ENCODE data around the gene C3orf22.
"Not testable (repeated sequence)": the region's sequence is repeated elsewhere in the genome, so short reads cannot be mapped to it uniquely, and the experiment has no call there.

Gene C3orf22

DNA sequence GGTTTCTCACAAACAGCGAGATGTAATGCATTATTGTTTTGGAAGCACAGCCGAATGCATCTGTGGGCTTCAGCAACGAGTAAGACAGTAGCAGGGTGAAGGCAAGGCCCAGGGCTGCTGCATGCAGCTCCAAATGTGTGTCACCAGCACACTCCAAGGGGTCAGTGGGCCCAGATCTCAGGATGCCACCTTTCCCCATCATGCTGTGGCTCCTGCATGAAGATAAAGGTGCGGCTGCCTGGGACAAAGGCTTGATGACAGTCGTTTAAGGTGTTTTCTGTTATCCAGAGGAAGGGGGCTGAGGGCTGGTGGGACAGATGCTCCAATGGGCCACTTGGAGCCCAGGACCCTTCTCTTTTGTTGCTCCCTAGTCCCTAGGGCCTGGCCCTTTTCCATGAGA lies 13.2 kb downstream of the C3orf22 start:
- peak in 4 of 10 donors; percentile 2 to 44 (median 24) for DNase-seq
- intact Hi-C loops (cut with DNase I) = no loop called here

- peak in 8 of 10 donors; percentile 2 to 57 (median 10) for DNase-seq
- intact Hi-C loops (cut with DNase I) = no loop called here
Observed at GRCh38 chr3:126544596-126545281, 14.0 kb downstream of the C3orf22 start.

DNA sequence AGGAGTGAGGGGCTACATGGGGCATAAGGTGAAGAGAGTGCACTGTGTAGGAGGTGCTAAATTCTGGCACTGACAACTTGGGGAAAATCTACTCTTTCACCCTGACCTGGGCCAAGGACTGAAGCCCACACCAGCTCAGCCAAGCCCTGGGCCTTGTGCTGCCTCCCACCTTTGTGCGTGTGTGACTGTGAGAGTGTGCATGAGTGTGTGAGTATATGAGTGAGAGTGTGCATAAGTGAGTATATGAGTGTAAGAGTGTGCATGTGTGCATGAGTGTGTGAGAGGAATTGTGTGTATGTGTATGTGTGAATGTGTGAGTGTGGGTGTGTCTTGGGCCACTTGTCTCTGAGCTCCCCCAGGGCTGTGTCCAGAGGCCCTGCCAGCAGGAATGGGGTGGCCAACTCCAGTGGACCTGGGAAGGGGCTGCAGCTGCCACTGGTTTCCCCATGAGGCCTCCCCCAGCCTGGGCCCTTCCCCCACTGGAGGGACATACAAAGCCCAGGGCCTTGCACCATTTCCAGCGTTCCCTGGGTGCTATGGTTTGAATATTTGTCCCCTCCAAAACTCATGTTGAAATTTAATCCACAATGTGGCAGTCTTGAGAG lies 15.2 kb downstream of the C3orf22 start:
- intact Hi-C loops (cut with DNase I) = no loop called here
- peak in 3 of 10 donors; percentile 3 to 72 (median 67) for DNase-seq

GRCh38 chr3:126542340-126543241 lies 16.1 kb downstream of the C3orf22 start:
- DNase-seq = peak in 7 of 10 donors; percentile 0 to 58 (median 8)
- intact Hi-C loops (cut with DNase I) = no loop called here

DNA sequence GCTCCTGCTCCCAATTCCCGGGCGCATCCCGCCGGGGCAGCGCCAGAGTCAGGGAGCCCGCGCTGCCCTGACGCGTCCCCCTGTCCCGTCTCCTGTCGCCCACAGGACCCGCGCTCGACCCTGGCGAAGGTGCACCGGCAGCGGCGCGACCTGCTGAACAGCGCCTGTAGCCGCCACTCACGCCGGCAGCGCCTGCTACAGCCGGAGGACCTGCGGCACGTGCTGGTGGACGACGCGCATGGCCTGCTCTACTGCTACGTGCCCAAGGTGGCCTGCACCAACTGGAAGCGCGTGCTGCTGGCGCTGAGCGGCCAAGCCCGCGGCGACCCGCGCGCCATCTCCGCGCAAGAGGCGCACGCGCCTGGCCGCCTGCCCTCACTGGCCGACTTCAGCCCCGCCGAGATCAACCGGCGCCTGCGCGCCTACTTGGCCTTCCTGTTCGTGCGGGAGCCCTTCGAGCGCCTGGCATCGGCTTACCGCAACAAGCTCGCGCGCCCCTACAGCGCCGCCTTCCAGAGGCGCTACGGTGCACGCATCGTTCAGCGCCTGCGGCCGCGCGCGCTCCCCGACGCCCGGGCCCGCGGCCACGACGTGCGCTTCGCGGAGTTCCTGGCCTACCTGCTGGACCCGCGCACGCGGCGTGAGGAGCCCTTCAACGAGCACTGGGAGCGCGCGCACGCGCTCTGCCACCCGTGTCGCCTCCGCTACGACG lies 16.9 kb downstream of the C3orf22 start:
- peak in 7 of 10 donors; percentile 3 to 84 (median 6) for DNase-seq
- intact Hi-C loops (cut with DNase I) = no loop called here

GRCh38 chr3:126540951-126541627 lies 17.6 kb downstream of the C3orf22 start:
- intact Hi-C loops (cut with DNase I) = no loop called here
- DNase-seq = peak in 7 of 10 donors; percentile 2 to 30 (median 5)

GRCh38 chr3:126540342-126540849 lies 18.3 kb downstream of the C3orf22 start:
- peak in 6 of 10 donors; percentile 1 to 25 (median 8) for DNase-seq
- intact Hi-C loops (cut with DNase I) = no loop called here

DNA sequence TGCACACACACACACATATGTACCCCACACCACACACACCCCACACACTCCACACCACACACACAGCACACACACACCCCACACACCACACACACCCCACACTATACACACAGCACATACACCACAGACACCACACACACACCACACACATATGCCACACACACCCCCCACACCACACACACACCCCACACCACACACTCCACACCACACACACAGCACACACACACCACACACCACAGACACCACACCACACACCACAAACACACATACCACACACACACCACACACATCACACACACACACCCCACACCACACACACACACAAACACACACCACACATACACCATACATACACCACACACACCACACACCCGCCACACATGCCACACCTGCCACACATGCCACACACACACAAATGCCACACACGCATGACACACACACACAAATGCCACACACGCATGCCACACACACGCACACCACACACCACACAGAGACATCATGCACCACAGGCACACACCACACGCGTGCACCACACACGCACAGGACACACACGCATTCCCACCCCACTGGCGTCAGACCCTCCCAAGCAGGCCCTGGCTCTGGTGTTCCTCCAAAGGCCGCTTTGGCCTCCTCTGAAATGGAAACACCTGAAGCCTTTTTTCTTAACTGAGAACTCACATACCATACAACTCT lies 19.0 kb downstream of the C3orf22 start:
- intact Hi-C loops (cut with DNase I) = no loop called here
- DNase-seq = peak in 5 of 10 donors; percentile 3 to 27 (median 5)

GRCh38 chr3:126538966-126539365 lies 19.8 kb downstream of the C3orf22 start:
- intact Hi-C loops (cut with DNase I) = no loop called here
- peak in 2 of 10 donors; percentile 2 to 14 for DNase-seq

DNA sequence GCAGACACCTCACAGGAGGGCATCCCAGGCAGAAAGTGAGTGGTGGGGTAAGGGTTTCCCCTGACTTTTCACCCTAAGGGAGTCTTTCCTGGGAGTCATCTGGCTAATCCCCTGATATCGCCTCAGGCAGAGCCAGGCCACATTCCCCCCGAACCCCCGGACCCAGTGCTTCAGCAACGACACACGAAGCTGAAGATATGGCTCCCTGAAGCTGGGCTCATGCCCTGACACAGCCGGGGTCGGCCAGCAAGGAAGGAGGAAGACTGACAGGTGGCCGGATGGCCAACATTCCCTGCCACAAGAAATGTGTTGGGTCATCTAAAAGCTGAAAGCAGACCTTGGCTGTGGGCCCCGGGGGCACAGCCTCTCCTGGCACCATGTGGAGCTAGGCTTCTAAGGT lies 20.4 kb downstream of the C3orf22 start:
- DNase-seq = peak in 6 of 10 donors; percentile 3 to 77 (median 6)
- intact Hi-C loops (cut with DNase I) = no loop called here

GRCh38 chr3:126537730-126538281 lies 20.9 kb downstream of the C3orf22 start:
- peak in 6 of 10 donors; percentile 1 to 69 (median 8) for DNase-seq
- intact Hi-C loops (cut with DNase I) = no loop called here

- DNase-seq = peak in 5 of 10 donors; percentile 4 to 57 (median 10)
- intact Hi-C loops (cut with DNase I) = no loop called here
Observed at GRCh38 chr3:126537116-126537729, 21.5 kb downstream of the C3orf22 start.

- peak in 5 of 10 donors; percentile 7 to 68 (median 18) for DNase-seq
- intact Hi-C loops (cut with DNase I) = no loop called here
Observed at GRCh38 chr3:126536126-126536525, 22.6 kb downstream of the C3orf22 start.

- DNase-seq = peak in 5 of 10 donors; percentile 4 to 55 (median 13)
- intact Hi-C loops (cut with DNase I) = no loop called here
Observed at GRCh38 chr3:126535636-126536035, 23.1 kb downstream of the C3orf22 start.

- peak in 4 of 10 donors; percentile 9 to 57 (median 29) for DNase-seq
- intact Hi-C loops (cut with DNase I) = not testable (repeated sequence)
Observed at GRCh38 chr3:126534716-126535115, 24.0 kb downstream of the C3orf22 start.

DNA sequence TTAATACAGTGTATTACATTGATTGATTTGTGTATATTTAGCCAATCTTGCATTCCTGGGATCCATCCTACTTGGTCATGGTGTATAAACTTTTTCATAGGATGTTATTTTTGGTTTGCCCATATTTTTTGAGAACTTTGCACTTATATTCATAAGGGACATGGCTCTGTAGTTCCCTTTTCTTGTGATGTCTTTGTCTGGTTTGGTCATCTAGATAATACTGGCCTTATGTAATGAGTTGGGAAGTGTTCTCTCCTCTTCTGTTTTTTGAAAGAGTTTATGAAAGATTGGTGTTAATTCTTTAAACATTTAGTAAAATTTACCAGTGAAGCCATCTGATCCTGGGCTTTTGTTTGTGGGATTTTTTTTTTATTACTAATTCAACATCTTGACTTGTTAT lies 25.2 kb downstream of the C3orf22 start:
- no peak for DNase-seq
- intact Hi-C loops (cut with DNase I) = no loop called here

GRCh38 chr3:126531051-126531330 lies 27.7 kb downstream of the C3orf22 start:
- intact Hi-C loops (cut with DNase I) = no loop called here
- peak in 3 of 10 donors; percentile 10 to 55 (median 51) for DNase-seq

Data from posterior cingulate gyrus (tissue), 11 donors.